ENCODE data around the gene MICALL2. TPM values are rescaled to one million over a fixed set of nuclear protein-coding genes. Genes with fewer than 3 reads are reported as not detected.

Gene MICALL2
- polyA plus RNA-seq, 1 of the 3 experiments (the other 2 are of a cell fraction) = 38.8 TPM

DNA sequence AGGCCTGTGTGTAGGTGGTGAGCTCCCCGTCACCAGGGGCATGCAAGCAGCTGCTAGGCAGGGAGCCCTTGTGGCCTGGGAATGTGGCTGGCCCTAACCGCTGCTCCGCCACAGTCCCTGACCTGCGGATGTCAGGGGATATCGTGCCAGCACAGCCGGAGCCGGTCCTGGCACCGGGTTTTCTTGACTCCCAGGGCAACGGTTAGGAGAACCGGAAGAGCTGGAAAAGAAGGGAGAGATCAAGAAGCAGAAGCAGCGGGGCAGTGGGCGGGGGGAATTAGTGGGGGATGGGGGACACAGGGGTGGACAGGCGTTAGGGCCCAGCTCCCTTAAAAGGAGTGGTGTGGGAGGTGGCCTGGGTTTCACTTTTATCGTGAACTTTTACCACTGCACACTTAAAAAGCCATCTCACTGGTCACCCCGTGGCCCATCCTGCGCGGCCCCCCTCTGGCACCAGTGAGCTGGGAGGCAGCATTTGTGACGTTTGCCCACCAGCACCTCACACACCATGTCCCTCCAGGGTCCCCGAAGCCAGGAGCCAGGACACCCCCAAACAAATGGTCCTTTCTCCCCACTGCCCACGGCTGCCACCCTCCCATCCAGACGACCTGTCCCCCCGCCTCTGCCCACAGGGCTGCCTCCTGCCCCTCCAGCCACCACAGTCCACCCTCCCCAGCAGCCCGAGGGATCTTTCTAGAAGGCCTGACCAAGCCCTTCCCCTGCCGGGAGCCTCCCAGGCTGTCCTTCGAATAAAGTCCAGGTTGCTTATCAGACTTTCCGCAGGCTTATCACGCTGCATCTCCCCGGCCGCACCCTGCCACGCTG, 1.8 kb upstream of the MICALL2 start:
- Histone ChIP-seq H2AFZ (ENCODE audit: low read depth) (peak overlapping the region; percentile 69; the same call in 1 of the 2 replicates), H3K4me3 (ENCODE audit: low read depth in 2 of 2, low read length in 1 of 2) (peak overlapping the region; percentile 13 to 59; a peak in 2 of 4 replicates), H3K4me1 (ENCODE audit: control insufficient read depth in 1 of 2, insufficient read depth in 2 of 2, low read depth in 1 of 2, low read length in 1 of 2) (peaks cover 17 to 36% of the 10 kb centered on the region in 2 experiments; a peak in 3 of 4 replicates), H3K4me2 (peak overlapping the region; percentile 88), H3F3A (replicated peaks; ENCODE audit: insufficient read depth) (peaks cover 23% of the 10 kb centered on the region), H3K9me3 (no peaks in the 10 kb centered on the region), H3K79me2 (ENCODE audit: insufficient read depth) (peaks cover 31% of the 10 kb centered on the region), H3K9me2 (no peaks in the 10 kb centered on the region), H3K27ac (ENCODE audit: low read depth in 2 of 2, low read length in 1 of 2) (peak overlapping the region in 1 of 2 experiments; percentile 12; a peak in 1 of 4 replicates), H3K27me3 (ENCODE audit: insufficient read depth) (no peaks in the 10 kb centered on the region), H3K36me3 (replicated peaks in 1 of 2; ENCODE audit: control insufficient read depth in 1 of 2, insufficient read depth in 2 of 2, low read length in 1 of 2) (no peaks in the 10 kb centered on the region), H4K20me1 (ENCODE audit: insufficient read depth) (peaks cover 24% of the 10 kb centered on the region), H3K9ac (no peak overlapping the region)
- CTCF ChIA-PET = interaction anchor here (0.6 to 9.2 kb wide), 6 partner anchors 10 to 44 kb away, joined by 3 to 108 read pairs (median 6); no protein-coding TSS in a partner anchor
- TF ChIP-seq JUND (IDR thresholded peaks at IDR 0.05) (peak; percentile 31; the same call in 1 of the 2 replicates), RCOR1 (IDR thresholded peaks at IDR 0.05; ENCODE audit: low read length) (0 out of 2 replicates have a peak, but pooled peaks have one; percentile 13), GATA2 (CRISPR knock-in tag; IDR thresholded peaks at IDR 0.05) (no peak), TAF1 (IDR thresholded peaks at IDR 0.05; ENCODE audit: borderline replicate concordance, low read depth, low read length) (0 out of 2 replicates have a peak, but pooled peaks have one; percentile 36), NFIC (IDR thresholded peaks at IDR 0.05; ENCODE audit: borderline replicate concordance) (0 out of 2 replicates have a peak, but pooled peaks have one; percentile 7), ELF1 (IDR thresholded peaks at IDR 0.05) (peak; percentile 44), SMC3 (IDR thresholded peaks at IDR 0.05; ENCODE audit: low read depth, low read length) (no peak), USF1 (IDR thresholded peaks at IDR 0.05; ENCODE audit: borderline replicate concordance, low read depth) (no peak)
- 53% methylated on average over 27 of the region's 30 CpGs for WGBS (ENCODE audit: low lambda C conversion rate)
- POLR2A ChIA-PET = no interaction called here
- DNase-seq = no peak

- no peaks in the 10 kb centered on the region for H3K27me3 ChIP-seq (ENCODE audit: insufficient read depth)
- H3K4me1 ChIP-seq (ENCODE audit: control insufficient read depth in 1 of 2, insufficient read depth in 2 of 2, low read depth in 1 of 2, low read length in 1 of 2) = peaks cover 17 to 33% of the 10 kb centered on the region in 2 experiments; a peak in 3 of 4 replicates
- peaks cover 0 to 6% of the 10 kb centered on the region in 2 experiments for H3K36me3 ChIP-seq (replicated peaks in 1 of 2; ENCODE audit: control insufficient read depth in 1 of 2, insufficient read depth in 2 of 2, low read length in 1 of 2)
- H3K9me2 ChIP-seq = no peaks in the 10 kb centered on the region
- H3K4me2 ChIP-seq = peak overlapping the region; percentile 88
- DNase-seq = no peak
- peak overlapping the region; percentile 69 for H2AFZ ChIP-seq (ENCODE audit: low read depth)
- peaks cover 39% of the 10 kb centered on the region for H3K79me2 ChIP-seq (ENCODE audit: insufficient read depth)
- CTCF ChIA-PET = interaction anchor here (0.6 to 9.2 kb wide), 6 partner anchors 11 to 234 kb away, joined by 3 to 108 read pairs (median 6); no protein-coding TSS in a partner anchor
- 32% methylated on average over 27 of the region's 30 CpGs for WGBS (ENCODE audit: low lambda C conversion rate)
- peak overlapping the region; percentile 49 to 59 for H3K4me3 ChIP-seq (ENCODE audit: low read depth in 2 of 2, low read length in 1 of 2)
- peak overlapping the region; percentile 31; the same call in 1 of the 2 replicates for H3K9ac ChIP-seq
- H4K20me1 ChIP-seq (ENCODE audit: insufficient read depth) = peaks cover 33% of the 10 kb centered on the region
- no peaks in the 10 kb centered on the region for H3K9me3 ChIP-seq
- peaks cover 22% of the 10 kb centered on the region for H3F3A ChIP-seq (replicated peaks; ENCODE audit: insufficient read depth)
- POLR2A ChIA-PET = no interaction called here
- H3K27ac ChIP-seq (ENCODE audit: low read depth in 2 of 2, low read length in 1 of 2) = peak overlapping the region; percentile 12 to 24; a peak in 3 of 4 replicates
- TF ChIP-seq CTCF (IDR thresholded peaks at IDR 0.05) (no peak), MEF2A (IDR thresholded peaks at IDR 0.05; ENCODE audit: borderline replicate concordance, low read depth) (no peak), POLR2AphosphoS5 (IDR thresholded peaks at IDR 0.05; ENCODE audit: low read depth, low read length) (no peak), IRF3 (IDR thresholded peaks at IDR 0.05; ENCODE audit: low read depth, low read length) (no peak), ELF1 (IDR thresholded peaks at IDR 0.05) (no peak), TEAD4 (IDR thresholded peaks at IDR 0.05; ENCODE audit: borderline replicate concordance, insufficient read depth) (no peak), TCF12 (IDR thresholded peaks at IDR 0.05) (no peak), RCOR1 (IDR thresholded peaks at IDR 0.05; ENCODE audit: low read length) (no peak), ZBTB33 (IDR thresholded peaks at IDR 0.05; ENCODE audit: borderline replicate concordance, low read depth) (no peak)
- TF ChIP-seq, protein P1, sequence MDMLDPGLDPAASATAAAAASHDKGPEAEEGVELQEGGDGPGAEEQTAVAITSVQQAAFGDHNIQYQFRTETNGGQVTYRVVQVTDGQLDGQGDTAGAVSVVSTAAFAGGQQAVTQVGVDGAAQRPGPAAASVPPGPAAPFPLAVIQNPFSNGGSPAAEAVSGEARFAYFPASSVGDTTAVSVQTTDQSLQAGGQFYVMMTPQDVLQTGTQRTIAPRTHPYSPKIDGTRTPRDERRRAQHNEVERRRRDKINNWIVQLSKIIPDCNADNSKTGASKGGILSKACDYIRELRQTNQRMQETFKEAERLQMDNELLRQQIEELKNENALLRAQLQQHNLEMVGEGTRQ (IDR thresholded peaks at IDR 0.05; ENCODE audit: borderline replicate concordance, low read depth, low read length) = no peak
Observed at GRCh38 chr7:1459920-1460820, 900 bp upstream of the MICALL2 start.

Data from SK-N-SH (cell line).